ENCODE data around the gene PRKAG2. TPM values are rescaled to one million over a fixed set of nuclear protein-coding genes. Genes with fewer than 3 reads are reported as not detected.

Gene PRKAG2
- total and polyA plus RNA-seq, 10 donors, result 15.8 to 50.9 (median 32.8) TPM

DNA sequence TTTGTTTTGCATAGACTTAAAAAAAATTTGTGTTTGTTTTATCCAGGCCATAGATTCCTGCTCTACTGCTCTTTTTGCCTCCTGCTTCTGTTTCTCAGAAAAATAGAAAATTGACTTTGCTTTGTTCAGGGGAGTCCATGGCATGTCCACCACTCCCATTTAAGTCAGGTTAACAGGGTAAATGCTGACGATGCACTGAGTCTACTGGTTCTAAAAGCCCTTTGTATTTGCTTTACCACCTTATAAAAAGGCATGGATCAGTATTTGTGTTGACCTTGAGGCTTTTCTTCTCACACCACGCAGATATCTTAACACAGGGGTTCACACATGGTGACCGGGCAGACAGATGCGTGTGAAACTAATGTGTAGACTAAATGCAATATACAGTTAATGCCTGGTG lies 217.7 kb downstream of the PRKAG2 start:
- TF ChIP-seq POLR2AphosphoS5 (IDR thresholded peaks at IDR 0.05), result no peak
- TF ChIP-seq POLR2A (IDR thresholded peaks at IDR 0.05), result no peak
- TF ChIP-seq, protein P1, sequence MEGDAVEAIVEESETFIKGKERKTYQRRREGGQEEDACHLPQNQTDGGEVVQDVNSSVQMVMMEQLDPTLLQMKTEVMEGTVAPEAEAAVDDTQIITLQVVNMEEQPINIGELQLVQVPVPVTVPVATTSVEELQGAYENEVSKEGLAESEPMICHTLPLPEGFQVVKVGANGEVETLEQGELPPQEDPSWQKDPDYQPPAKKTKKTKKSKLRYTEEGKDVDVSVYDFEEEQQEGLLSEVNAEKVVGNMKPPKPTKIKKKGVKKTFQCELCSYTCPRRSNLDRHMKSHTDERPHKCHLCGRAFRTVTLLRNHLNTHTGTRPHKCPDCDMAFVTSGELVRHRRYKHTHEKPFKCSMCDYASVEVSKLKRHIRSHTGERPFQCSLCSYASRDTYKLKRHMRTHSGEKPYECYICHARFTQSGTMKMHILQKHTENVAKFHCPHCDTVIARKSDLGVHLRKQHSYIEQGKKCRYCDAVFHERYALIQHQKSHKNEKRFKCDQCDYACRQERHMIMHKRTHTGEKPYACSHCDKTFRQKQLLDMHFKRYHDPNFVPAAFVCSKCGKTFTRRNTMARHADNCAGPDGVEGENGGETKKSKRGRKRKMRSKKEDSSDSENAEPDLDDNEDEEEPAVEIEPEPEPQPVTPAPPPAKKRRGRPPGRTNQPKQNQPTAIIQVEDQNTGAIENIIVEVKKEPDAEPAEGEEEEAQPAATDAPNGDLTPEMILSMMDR (IDR thresholded peaks at IDR 0.05 in 8 of 11, conservative IDR thresholded peaks at IDR 0.05 in 3 of 11), result no peak
- H3K27me3 ChIP-seq (replicated peaks in 1 of 7), result no peaks in the 10 kb centered on the region
- no peak overlapping the region for H3K4me3 ChIP-seq

DNA sequence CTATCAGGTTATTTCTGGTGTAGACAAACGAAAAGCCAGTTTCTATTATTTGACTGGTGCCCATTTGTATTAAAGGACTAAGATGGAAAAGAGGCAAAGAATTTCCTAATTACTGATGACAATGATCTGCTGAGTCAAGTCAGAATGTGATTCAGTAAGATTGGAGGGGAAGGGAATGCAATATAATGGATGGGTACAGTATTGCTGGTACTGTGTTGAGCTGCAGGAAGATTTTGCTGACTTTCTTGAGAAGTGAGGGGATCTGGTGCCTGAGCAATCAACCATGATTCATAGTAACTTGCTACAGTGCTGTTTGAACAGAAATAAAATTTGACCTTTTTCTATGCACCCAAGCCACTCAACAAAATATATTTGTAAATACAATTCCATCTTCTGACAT lies 218.1 kb downstream of the PRKAG2 start:
- Histone ChIP-seq H3K4me1 (no peaks in the 10 kb centered on the region), H3K36me3 (peaks cover 0 to 5% (median 0%) of the 10 kb centered on the region in 6 donors), H3K27ac (no peak overlapping the region), H3K27me3 (replicated peaks in 1 of 7) (no peaks in the 10 kb centered on the region), H3K4me3 (no peak overlapping the region), H3K9me3 (no peaks in the 10 kb centered on the region)
- 87 to 95% (median 92%) methylated on average over 1 of the region's 1 CpG for WGBS, 5 donors
- intact Hi-C loops (cut with DNase I; ENCODE audit: low total_unique reads), result loop anchor here (10.0 kb wide), 1 partner anchor 64 kb away; no protein-coding TSS in a partner anchor
- no peak for DNase-seq
- TF ChIP-seq POLR2AphosphoS5 (IDR thresholded peaks at IDR 0.05) (no peak), POLR2A (IDR thresholded peaks at IDR 0.05) (no peak)
- TF ChIP-seq, protein P1 (IDR thresholded peaks at IDR 0.05 in 8 of 11, conservative IDR thresholded peaks at IDR 0.05 in 3 of 11), result no peak

More for the DNA sequence above, 217.7 kb downstream of the PRKAG2 start:
- H3K9me3 ChIP-seq, result no peaks in the 10 kb centered on the region
- WGBS, 5 donors, result 89 to 95% (median 90%) methylated on average over 4 of the region's 4 CpGs
- intact Hi-C loops (cut with DNase I; ENCODE audit: low total_unique reads), result loop anchor here (10.0 kb wide), 1 partner anchor 64 kb away; no protein-coding TSS in a partner anchor
- no peaks in the 10 kb centered on the region for H3K4me1 ChIP-seq
- no peak overlapping the region for H3K27ac ChIP-seq
- no peak for DNase-seq
- peaks cover 0 to 5% (median 0%) of the 10 kb centered on the region in 6 donors for H3K36me3 ChIP-seq

DNA sequence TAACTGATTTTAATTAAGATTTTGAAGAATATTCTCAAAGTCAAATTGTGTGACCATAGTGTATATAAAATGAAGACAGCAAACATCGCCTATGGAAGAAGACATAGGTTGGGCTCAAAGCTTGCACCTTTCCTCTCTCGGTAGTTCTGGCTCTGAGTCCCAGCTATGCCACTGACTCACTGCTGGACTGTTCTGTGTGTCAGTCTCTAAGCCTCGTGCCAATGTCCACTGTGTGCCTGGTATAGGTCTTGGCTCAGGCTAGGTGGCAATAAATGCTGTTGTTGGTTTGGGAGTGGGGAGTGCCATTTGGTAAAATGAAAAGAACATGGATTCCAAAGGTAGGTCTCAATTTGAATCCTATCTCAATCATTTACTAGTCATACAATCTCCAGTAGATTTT lies 219.7 kb downstream of the PRKAG2 start:
- Histone ChIP-seq H3K9me3 (no peaks in the 10 kb centered on the region), H3K27me3 (replicated peaks in 1 of 7) (no peaks in the 10 kb centered on the region), H3K27ac (no peak overlapping the region), H3K36me3 (peaks cover 0 to 5% (median 0%) of the 10 kb centered on the region in 6 donors), H3K4me3 (no peak overlapping the region), H3K4me1 (no peaks in the 10 kb centered on the region)
- no peak for DNase-seq
- 92 to 98% (median 94%) methylated on average over 3 of the region's 3 CpGs for WGBS, 5 donors
- intact Hi-C loops (cut with DNase I; ENCODE audit: low total_unique reads), result loop anchor here (10.0 kb wide), 1 partner anchor 62 kb away; no protein-coding TSS in a partner anchor
- TF ChIP-seq POLR2AphosphoS5 (IDR thresholded peaks at IDR 0.05) (no peak), POLR2A (IDR thresholded peaks at IDR 0.05) (no peak)

DNA sequence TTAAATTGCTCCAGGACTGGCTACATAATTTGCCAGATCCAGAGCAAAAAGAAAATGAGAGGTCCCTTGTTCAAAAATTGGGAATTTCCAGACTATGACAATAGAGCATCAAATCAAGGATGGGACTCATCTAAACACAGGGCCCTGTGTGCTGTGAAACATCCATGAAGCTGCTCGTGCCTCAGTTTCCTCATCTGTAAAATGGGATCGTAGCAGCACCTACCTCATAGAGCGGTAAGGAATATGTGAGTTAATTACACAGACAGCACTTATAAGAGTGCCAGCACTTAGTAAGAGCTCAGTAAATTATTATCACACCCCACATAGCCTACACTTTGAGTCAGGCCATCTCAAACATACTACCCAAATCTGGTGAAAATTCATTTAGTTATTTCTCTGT lies 221.4 kb downstream of the PRKAG2 start:
- 89 to 100% (median 93%) methylated on average over 3 of the region's 3 CpGs for WGBS, 5 donors
- TF ChIP-seq POLR2AphosphoS5 (IDR thresholded peaks at IDR 0.05) (no peak), POLR2A (IDR thresholded peaks at IDR 0.05) (no peak)
- TF ChIP-seq, protein P1 (IDR thresholded peaks at IDR 0.05 in 8 of 11, conservative IDR thresholded peaks at IDR 0.05 in 3 of 11), result no peak

More for the DNA sequence above, 221.4 kb downstream of the PRKAG2 start:
- H3K9me3 ChIP-seq, result no peaks in the 10 kb centered on the region
- H3K36me3 ChIP-seq, result peaks cover 0 to 5% (median 0%) of the 10 kb centered on the region in 6 donors
- no peak for DNase-seq
- no peak overlapping the region for H3K4me3 ChIP-seq
- intact Hi-C loops (cut with DNase I; ENCODE audit: low total_unique reads), result loop anchor here (10.0 kb wide), 1 partner anchor 61 kb away; no protein-coding TSS in a partner anchor
- no peaks in the 10 kb centered on the region for H3K27me3 ChIP-seq (replicated peaks in 1 of 7)
- H3K27ac ChIP-seq, result no peak overlapping the region
- peaks cover 0 to 10% (median 3%) of the 10 kb centered on the region in 6 donors for H3K4me1 ChIP-seq
